HEK293 (cell line): ENCODE data around the gene PPARG.

Source experiments
- CTCF ChIA-PET: fragments of 350-600 bp; formaldehyde crosslinking; extraction: SDS; loops from one replicate; lab custom pipeline; 2021; ENCODE audit warnings: antibody characterized with exemption; lab: Yijun Ruan, JAX
- POLR2A ChIA-PET: fragments of 300-600 bp; formaldehyde crosslinking; extraction: SDS; loops from one replicate; lab custom pipeline; 2020; ENCODE audit warnings: antibody characterized with exemption, inconsistent platforms; lab: Yijun Ruan, JAX
- H3K27ac ChIP-seq: fragments of 200-500 bp; sonication (Bioruptor generic); 2 replicates; pipeline ENCODE4 v1.5.1; 2014; ENCODE audit warnings: low read depth, low read length, control low read depth, inconsistent platforms; ENCODE audit errors: extremely low read depth
- H3K36me3 ChIP-seq, 2 experiments: fragments of 200-500 bp in 1 of 2; sonication (Bioruptor generic) in 1 of 2; 1 replicate in 1 of 2; 2 replicates in 1 of 2; pipeline ENCODE4 v1.5.1; 2014 to 2017; ENCODE audit warnings: inconsistent platforms in 2 of 2, low read length in 2 of 2; ENCODE audit not compliant: control insufficient read depth in 2 of 2, insufficient read depth in 1 of 2
- H3K4me1 ChIP-seq: fragments of 200-500 bp; sonication (Bioruptor generic); 2 replicates; pipeline ENCODE4 v1.5.1; 2014; ENCODE audit warnings: mild to moderate bottlenecking, low read length, inconsistent platforms; ENCODE audit not compliant: control insufficient read depth, insufficient read depth
- H3K4me3 ChIP-seq: 2 replicates; pipeline ENCODE4 v1.5.1; 2011; ENCODE audit warnings: low read depth, mild to moderate bottlenecking, control low read depth, low read length, moderate library complexity
- H3K9me3 ChIP-seq: fragments of 200-500 bp; sonication (Bioruptor generic); 2 replicates; pipeline ENCODE4 v1.5.1; 2014; ENCODE audit warnings: low read depth, low read length, inconsistent platforms; ENCODE audit not compliant: control insufficient read depth, insufficient read depth
- BCL11A ChIP-seq: fragments of 450-650 bp; formaldehyde crosslinking; IDR thresholded peaks from 2 replicates; pipeline ENCODE4 v1.5.1; 2016; ENCODE audit warnings: low read depth, missing biosample characterization, missing genetic modification characterization
- IKZF3 ChIP-seq: fragments of 450-650 bp; IDR thresholded peaks from 2 replicates; pipeline ENCODE4 v1.5.0; 2018; ENCODE audit warnings: missing biosample characterization, mild to moderate bottlenecking, missing genetic modification characterization, moderate library complexity
- MEIS1 ChIP-seq: sonication (generic); formaldehyde crosslinking; IDR thresholded peaks from 2 replicates; pipeline ENCODE4 v1.8.1; 2022; ENCODE audit warnings: missing genetic modification reagents, mild to moderate bottlenecking, borderline replicate concordance
- MZF1 ChIP-seq: fragments of 450-650 bp; formaldehyde crosslinking; IDR thresholded peaks from 2 replicates; pipeline ENCODE4 v1.5.1; 2017; ENCODE audit warnings: missing biosample characterization, missing genetic modification characterization, borderline replicate concordance
- SETDB1 ChIP-seq: IDR thresholded peaks from one replicate; pipeline ENCODE4 v1.6.1; 2017; ENCODE audit warnings: mild to moderate bottlenecking, low read length, moderate library complexity, mixed read lengths; ENCODE audit not compliant: insufficient read length
- TCF7L2 ChIP-seq: IDR thresholded peaks from 2 replicates; pipeline ENCODE4 v1.6.1; 2011; ENCODE audit warnings: low read depth, mild to moderate bottlenecking, inconsistent platforms, low read length, moderate library complexity, borderline replicate concordance
- YY1 ChIP-seq: fragments of 450-650 bp; formaldehyde crosslinking; IDR thresholded peaks from 2 replicates; pipeline ENCODE4 v1.5.1; 2018; ENCODE audit warnings: missing biosample characterization, missing genetic modification characterization
- ZBTB21 ChIP-seq: fragments of 450-650 bp; formaldehyde crosslinking; IDR thresholded peaks from 2 replicates; pipeline ENCODE4 v1.5.1; 2017; ENCODE audit warnings: missing biosample characterization, missing genetic modification characterization
- ZBTB7A ChIP-seq: fragments of 450-650 bp; formaldehyde crosslinking; IDR thresholded peaks from 2 replicates; pipeline ENCODE4 v1.5.1; 2016; ENCODE audit warnings: low read depth, missing biosample characterization, missing genetic modification characterization
- ZFP3 ChIP-seq: fragments of 450-650 bp; formaldehyde crosslinking; IDR thresholded peaks from 2 replicates; pipeline ENCODE4 v1.5.1; 2016; ENCODE audit warnings: low read depth, missing biosample characterization, missing genetic modification characterization
- ZFP37 ChIP-seq: fragments of 450-650 bp; formaldehyde crosslinking; IDR thresholded peaks from 2 replicates; pipeline ENCODE4 v1.5.1; 2016; ENCODE audit warnings: missing biosample characterization, missing genetic modification characterization
- ZNF112 ChIP-seq: fragments of 450-650 bp; formaldehyde crosslinking; IDR thresholded peaks from 2 replicates; pipeline ENCODE4 v1.5.0; 2017; ENCODE audit warnings: missing biosample characterization, missing genetic modification characterization
- ZNF169 ChIP-seq: fragments of 450-650 bp; formaldehyde crosslinking; IDR thresholded peaks from 2 replicates; pipeline ENCODE4 v1.5.1; 2016; ENCODE audit warnings: missing biosample characterization, missing genetic modification characterization
- ZNF174 ChIP-seq: fragments of 450-650 bp; formaldehyde crosslinking; IDR thresholded peaks from 2 replicates; pipeline ENCODE4 v1.5.0; 2017; ENCODE audit warnings: missing biosample characterization, mild to moderate bottlenecking, missing genetic modification characterization
- ZNF223 ChIP-seq: fragments of 450-650 bp; formaldehyde crosslinking; IDR thresholded peaks from 2 replicates; pipeline ENCODE4 v1.5.1; 2016; ENCODE audit warnings: missing biosample characterization, missing genetic modification characterization
- ZNF248 ChIP-seq: fragments of 450-650 bp; formaldehyde crosslinking; IDR thresholded peaks from 2 replicates; pipeline ENCODE4 v1.5.1; 2017; ENCODE audit warnings: missing biosample characterization, missing genetic modification characterization
- ZNF324 ChIP-seq: fragments of 450-650 bp; formaldehyde crosslinking; IDR thresholded peaks from 2 replicates; pipeline ENCODE4 v1.5.1; 2016; ENCODE audit warnings: missing biosample characterization, missing genetic modification characterization
- ZNF335 ChIP-seq: fragments of 450-650 bp; formaldehyde crosslinking; conservative IDR thresholded peaks from 2 replicates; pipeline ENCODE4 v1.5.1; 2016; ENCODE audit warnings: missing biosample characterization, missing genetic modification characterization
- ZNF404 ChIP-seq: fragments of 450-650 bp; formaldehyde crosslinking; IDR thresholded peaks from 2 replicates; pipeline ENCODE4 v1.5.1; 2017; ENCODE audit warnings: missing biosample characterization, missing genetic modification characterization
- ZNF558 ChIP-seq: fragments of 450-650 bp; formaldehyde crosslinking; IDR thresholded peaks from 2 replicates; pipeline ENCODE4 v1.5.1; 2016; ENCODE audit warnings: missing biosample characterization, missing genetic modification characterization
- ZNF785 ChIP-seq: fragments of 450-650 bp; formaldehyde crosslinking; IDR thresholded peaks from 2 replicates; pipeline ENCODE4 v1.5.1; 2016; ENCODE audit warnings: missing biosample characterization, missing genetic modification characterization
- TF ChIP-seq, protein P1 (sequence below): fragments of 450-650 bp; formaldehyde crosslinking; IDR thresholded peaks from 2 replicates; pipeline ENCODE4 v1.5.1; 2016; ENCODE audit warnings: missing biosample characterization, missing genetic modification characterization
- TF ChIP-seq, protein P2 (sequence below): fragments of 450-650 bp; formaldehyde crosslinking; IDR thresholded peaks from 2 replicates; pipeline ENCODE4 v1.5.1; 2017; ENCODE audit warnings: missing biosample characterization, missing genetic modification characterization
- TF ChIP-seq, protein P3 (sequence below): fragments of 450-650 bp; formaldehyde crosslinking; IDR thresholded peaks from 2 replicates; pipeline ENCODE4 v1.5.1; 2016; ENCODE audit warnings: missing biosample characterization, missing genetic modification characterization, borderline replicate concordance
- TF ChIP-seq, protein P4 (sequence below): fragments of 450-650 bp; formaldehyde crosslinking; IDR thresholded peaks from 2 replicates; pipeline ENCODE4 v1.5.1; 2016; ENCODE audit warnings: missing biosample characterization, missing genetic modification characterization
- TF ChIP-seq, protein P5 (sequence below): fragments of 450-650 bp; formaldehyde crosslinking; IDR thresholded peaks from 2 replicates; pipeline ENCODE4 v1.5.1; 2017; ENCODE audit warnings: missing biosample characterization, missing genetic modification characterization
- TF ChIP-seq, protein P6 (sequence below): IDR thresholded peaks from 2 replicates; pipeline ENCODE4 v1.6.1; 2011; ENCODE audit warnings: mild to moderate bottlenecking, low read depth, low read length, borderline replicate concordance

The PPARG gene

DNA sequence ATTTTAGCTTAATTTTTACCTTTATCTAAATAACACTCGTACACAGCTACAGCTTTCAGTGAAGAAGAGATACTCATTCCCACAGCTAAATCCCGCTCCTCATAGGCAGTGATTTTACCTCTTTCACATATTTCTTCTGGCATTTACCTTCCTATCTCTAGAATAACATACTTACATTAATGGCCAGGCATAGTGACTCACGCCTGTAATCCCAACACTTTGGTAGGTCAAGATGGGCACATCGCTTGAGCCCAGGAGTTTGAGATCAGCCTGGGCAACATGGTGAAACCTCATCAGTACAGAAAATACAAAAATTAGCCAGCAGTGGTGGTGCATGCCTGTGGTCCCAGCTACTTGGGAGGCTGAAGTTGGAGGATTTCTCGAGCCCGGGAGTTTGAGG lies 80.2 kb downstream of the PPARG start (continued):
- TF ChIP-seq, protein P1, sequence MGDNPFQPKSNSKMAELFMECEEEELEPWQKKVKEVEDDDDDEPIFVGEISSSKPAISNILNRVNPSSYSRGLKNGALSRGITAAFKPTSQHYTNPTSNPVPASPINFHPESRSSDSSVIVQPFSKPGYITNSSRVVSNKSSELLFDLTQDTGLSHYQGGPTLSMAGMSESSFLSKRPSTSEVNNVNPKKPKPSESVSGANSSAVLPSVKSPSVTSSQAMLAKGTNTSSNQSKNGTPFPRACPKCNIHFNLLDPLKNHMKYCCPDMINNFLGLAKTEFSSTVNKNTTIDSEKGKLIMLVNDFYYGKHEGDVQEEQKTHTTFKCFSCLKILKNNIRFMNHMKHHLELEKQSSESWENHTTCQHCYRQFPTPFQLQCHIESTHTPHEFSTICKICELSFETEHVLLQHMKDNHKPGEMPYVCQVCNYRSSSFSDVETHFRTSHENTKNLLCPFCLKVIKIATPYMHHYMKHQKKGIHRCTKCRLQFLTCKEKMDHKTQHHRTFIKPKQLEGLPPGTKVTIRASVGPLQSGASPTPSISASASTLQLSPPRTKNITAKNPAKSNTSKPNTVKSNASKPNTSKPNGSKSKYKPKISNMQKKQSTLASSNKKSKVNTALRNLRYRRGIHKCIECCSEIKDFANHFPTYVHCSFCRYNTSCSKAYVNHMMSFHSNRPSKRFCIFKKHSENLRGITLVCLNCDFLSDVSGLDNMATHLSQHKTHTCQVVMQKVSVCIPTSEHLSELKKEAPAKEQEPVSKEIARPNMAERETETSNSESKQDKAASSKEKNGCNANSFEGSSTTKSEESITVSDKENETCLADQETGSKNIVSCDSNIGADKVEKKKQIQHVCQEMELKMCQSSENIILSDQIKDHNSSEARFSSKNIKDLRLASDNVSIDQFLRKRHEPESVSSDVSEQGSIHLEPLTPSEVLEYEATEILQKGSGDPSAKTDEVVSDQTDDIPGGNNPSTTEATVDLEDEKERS, result no peak
- TF ChIP-seq, protein P2, sequence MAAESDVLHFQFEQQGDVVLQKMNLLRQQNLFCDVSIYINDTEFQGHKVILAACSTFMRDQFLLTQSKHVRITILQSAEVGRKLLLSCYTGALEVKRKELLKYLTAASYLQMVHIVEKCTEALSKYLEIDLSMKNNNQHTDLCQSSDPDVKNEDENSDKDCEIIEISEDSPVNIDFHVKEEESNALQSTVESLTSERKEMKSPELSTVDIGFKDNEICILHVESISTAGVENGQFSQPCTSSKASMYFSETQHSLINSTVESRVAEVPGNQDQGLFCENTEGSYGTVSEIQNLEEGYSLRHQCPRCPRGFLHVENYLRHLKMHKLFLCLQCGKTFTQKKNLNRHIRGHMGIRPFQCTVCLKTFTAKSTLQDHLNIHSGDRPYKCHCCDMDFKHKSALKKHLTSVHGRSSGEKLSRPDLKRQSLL (tag by site-specific recombination), result no peak
- TF ChIP-seq, protein P3, sequence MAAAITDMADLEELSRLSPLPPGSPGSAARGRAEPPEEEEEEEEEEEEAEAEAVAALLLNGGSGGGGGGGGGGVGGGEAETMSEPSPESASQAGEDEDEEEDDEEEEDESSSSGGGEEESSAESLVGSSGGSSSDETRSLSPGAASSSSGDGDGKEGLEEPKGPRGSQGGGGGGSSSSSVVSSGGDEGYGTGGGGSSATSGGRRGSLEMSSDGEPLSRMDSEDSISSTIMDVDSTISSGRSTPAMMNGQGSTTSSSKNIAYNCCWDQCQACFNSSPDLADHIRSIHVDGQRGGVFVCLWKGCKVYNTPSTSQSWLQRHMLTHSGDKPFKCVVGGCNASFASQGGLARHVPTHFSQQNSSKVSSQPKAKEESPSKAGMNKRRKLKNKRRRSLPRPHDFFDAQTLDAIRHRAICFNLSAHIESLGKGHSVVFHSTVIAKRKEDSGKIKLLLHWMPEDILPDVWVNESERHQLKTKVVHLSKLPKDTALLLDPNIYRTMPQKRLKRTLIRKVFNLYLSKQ, result no peak
- TF ChIP-seq ZNF112 (tag by site-specific recombination), result no peak
- TF ChIP-seq, protein P4, sequence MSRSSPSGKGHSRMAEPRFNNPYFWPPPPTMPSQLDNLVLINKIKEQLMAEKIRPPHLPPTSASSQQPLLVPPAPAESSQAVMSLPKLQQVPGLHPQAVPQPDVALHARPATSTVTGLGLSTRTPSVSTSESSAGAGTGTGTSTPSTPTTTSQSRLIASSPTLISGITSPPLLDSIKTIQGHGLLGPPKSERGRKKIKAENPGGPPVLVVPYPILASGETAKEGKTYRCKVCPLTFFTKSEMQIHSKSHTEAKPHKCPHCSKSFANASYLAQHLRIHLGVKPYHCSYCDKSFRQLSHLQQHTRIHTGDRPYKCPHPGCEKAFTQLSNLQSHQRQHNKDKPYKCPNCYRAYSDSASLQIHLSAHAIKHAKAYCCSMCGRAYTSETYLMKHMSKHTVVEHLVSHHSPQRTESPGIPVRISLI, result no peak
- TF ChIP-seq ZFP3, result no peak

DNA sequence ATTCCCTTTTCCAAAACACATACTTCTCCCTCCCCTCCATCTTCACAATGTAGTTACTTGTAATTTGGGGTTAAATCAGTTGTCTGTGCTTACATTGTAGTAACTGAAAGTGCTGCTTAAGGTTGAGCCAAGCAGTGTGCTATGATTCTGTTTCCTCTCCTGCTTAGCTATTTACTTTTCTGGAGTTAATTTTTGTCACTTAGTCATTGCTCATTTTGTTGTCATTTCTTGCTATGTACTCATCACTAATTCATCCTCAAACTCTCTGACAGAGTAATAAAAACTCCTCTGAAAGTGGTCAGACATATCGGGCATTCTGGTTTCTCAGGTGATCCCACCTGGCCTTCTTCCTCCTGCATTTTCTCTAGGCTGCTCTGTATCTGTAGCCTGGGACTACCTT lies 80.7 kb downstream of the PPARG start:
- Histone ChIP-seq H3K36me3 (no peaks in the 10 kb centered on the region), H3K27ac (no peak overlapping the region), H3K9me3 (no peaks in the 10 kb centered on the region), H3K4me1 (peaks cover 3% of the 10 kb centered on the region; the same call in 1 of the 2 replicates)
- ChIA-PET CTCF (interaction anchor here (0.6 kb wide), 1 partner anchor 85 kb away, joined by 3 read pairs; no protein-coding TSS in a partner anchor), POLR2A (no interaction called here)
- TF ChIP-seq BCL11A (tag by site-specific recombination) (no peak), ZBTB21 (no peak), ZFP37 (tag by site-specific recombination) (no peak), TCF7L2 (no peak), ZNF335 (no peak)
- TF ChIP-seq, all 188 proteins: peak for 0
- no peak overlapping the region for H3K4me3 ChIP-seq

DNA sequence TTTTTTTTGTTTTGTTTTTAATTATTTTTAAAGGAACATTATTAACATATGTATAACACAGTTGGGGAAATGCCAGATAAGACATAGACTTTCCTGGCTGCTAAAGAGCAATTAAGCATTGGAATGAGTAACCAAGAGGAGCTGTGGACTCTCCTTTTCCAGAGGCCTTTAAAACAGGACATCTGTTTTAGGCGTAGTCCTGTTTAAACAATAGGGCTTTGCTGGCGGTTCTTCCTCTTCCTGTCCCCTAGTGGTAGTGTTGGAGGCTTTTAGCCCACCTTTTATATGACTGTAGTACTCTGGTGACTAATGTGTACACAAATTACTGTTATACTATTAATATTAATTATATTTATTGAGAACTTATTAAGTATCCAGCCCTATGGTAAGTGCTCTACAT lies 81.9 kb downstream of the PPARG start:
- CTCF ChIA-PET, result interaction anchor here (0.6 kb wide), 1 partner anchor 1123 kb away, joined by 3 read pairs; no protein-coding TSS in a partner anchor
- no peak overlapping the region for H3K27ac ChIP-seq
- no peak overlapping the region for H3K4me3 ChIP-seq
- H3K4me1 ChIP-seq, result peaks cover 3% of the 10 kb centered on the region; the same call in 1 of the 2 replicates
- H3K36me3 ChIP-seq, result no peaks in the 10 kb centered on the region
- POLR2A ChIA-PET, result no interaction called here
- H3K9me3 ChIP-seq, result no peaks in the 10 kb centered on the region
- TF ChIP-seq YY1, result no peak
- TF ChIP-seq, protein P5, sequence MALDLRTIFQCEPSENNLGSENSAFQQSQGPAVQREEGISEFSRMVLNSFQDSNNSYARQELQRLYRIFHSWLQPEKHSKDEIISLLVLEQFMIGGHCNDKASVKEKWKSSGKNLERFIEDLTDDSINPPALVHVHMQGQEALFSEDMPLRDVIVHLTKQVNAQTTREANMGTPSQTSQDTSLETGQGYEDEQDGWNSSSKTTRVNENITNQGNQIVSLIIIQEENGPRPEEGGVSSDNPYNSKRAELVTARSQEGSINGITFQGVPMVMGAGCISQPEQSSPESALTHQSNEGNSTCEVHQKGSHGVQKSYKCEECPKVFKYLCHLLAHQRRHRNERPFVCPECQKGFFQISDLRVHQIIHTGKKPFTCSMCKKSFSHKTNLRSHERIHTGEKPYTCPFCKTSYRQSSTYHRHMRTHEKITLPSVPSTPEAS (tag by site-specific recombination), result no peak
- no peak for TF ChIP-seq ZBTB7A
- TF ChIP-seq, protein P6, sequence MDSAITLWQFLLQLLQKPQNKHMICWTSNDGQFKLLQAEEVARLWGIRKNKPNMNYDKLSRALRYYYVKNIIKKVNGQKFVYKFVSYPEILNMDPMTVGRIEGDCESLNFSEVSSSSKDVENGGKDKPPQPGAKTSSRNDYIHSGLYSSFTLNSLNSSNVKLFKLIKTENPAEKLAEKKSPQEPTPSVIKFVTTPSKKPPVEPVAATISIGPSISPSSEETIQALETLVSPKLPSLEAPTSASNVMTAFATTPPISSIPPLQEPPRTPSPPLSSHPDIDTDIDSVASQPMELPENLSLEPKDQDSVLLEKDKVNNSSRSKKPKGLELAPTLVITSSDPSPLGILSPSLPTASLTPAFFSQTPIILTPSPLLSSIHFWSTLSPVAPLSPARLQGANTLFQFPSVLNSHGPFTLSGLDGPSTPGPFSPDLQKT, result no peak
- TF ChIP-seq SETDB1, result no peak
- TF ChIP-seq ZNF169 (tag by site-specific recombination), result no peak
- TF ChIP-seq ZNF404 (tag by site-specific recombination), result no peak
- no peak for TF ChIP-seq ZNF324
- no peak for TF ChIP-seq ZNF785
- no peak for TF ChIP-seq IKZF3 (tag by site-specific recombination)
- TF ChIP-seq MZF1 (tag by site-specific recombination), result no peak
- no peak for TF ChIP-seq ZNF174 (tag by site-specific recombination)
- no peak for TF ChIP-seq ZNF223 (tag by site-specific recombination)
- TF ChIP-seq ZNF248, result no peak
- TF ChIP-seq MEIS1 (CRISPR knock-in tag), result no peak
- TF ChIP-seq ZNF558 (tag by site-specific recombination), result no peak
